Muscle layer of colon (tissue), 2 donors: ENCODE measurements around the gene NLRP4.

ENCODE experiments used
- H3K27ac ChIP-seq: one replicate; pipeline ENCODE4 v1.7.0; 2013; ENCODE audit warnings: low read depth, mild to moderate bottlenecking, low read length, moderate library complexity
- H3K27me3 ChIP-seq, 2 donors: one replicate each; pipeline ENCODE4 v1.7.0; 2013; ENCODE audit warnings: low read length in 2 of 2, mild to moderate bottlenecking in 2 of 2; ENCODE audit not compliant: insufficient read depth in 2 of 2, control insufficient read depth in 1 of 2
- H3K36me3 ChIP-seq: one replicate; pipeline ENCODE4 v1.7.0; 2013; ENCODE audit warnings: mild to moderate bottlenecking, low read length; ENCODE audit not compliant: insufficient read depth
- H3K4me1 ChIP-seq: one replicate; pipeline ENCODE4 v1.7.0; 2013; ENCODE audit warnings: mild to moderate bottlenecking, low read length; ENCODE audit not compliant: insufficient read depth
- H3K4me3 ChIP-seq, 2 donors: one replicate each; pipeline ENCODE4 v1.7.0; 2013; ENCODE audit warnings: low read length in 2 of 2, low read depth in 1 of 2, mild to moderate bottlenecking in 1 of 2, moderate library complexity in 1 of 2
- H3K9ac ChIP-seq: one replicate; pipeline ENCODE4 v1.7.0; 2013; ENCODE audit warnings: low read length
- H3K9me3 ChIP-seq: one replicate; pipeline ENCODE4 v1.7.0; 2013; ENCODE audit warnings: mild to moderate bottlenecking, low read length
- donor health status: abdominal sarcoma.
- donor health status: Adenocarcinoma of cecum.

The NLRP4 gene

GRCh38 chr19:55836340-55836739 lies at the start of gene NLRP4:
NLRP4 (plus strand) TSS chr19:55836540; CDS start chr19:55852081, 15,541 bp downstream.
- Histone ChIP-seq H3K4me3 (no peak within 1 kb of the TSS), H3K36me3 (no peaks in the 10 kb centered on the region), H3K9me3 (no peaks in the 10 kb centered on the region), H3K27me3 (no peaks in the 10 kb centered on the region), H3K4me1 (no peaks in the 10 kb centered on the region), H3K27ac (no peak within 1 kb of the TSS), H3K9ac (no peak within 1 kb of the TSS)

GRCh38 chr19:55795021-55795420 lies 41.3 kb upstream of the NLRP4 start:
- no peaks in the 10 kb centered on the region for H3K36me3 ChIP-seq
- H3K9ac ChIP-seq = no peak overlapping the region
- H3K4me1 ChIP-seq = no peaks in the 10 kb centered on the region
- no peak overlapping the region for H3K4me3 ChIP-seq
- no peaks in the 10 kb centered on the region for H3K9me3 ChIP-seq
- H3K27me3 ChIP-seq = no peaks in the 10 kb centered on the region
- no peak overlapping the region for H3K27ac ChIP-seq

GRCh38 chr19:55801416-55801815 lies 34.9 kb upstream of the NLRP4 start:
- Histone ChIP-seq H3K36me3 (no peaks in the 10 kb centered on the region), H3K4me3 (no peak overlapping the region), H3K9me3 (no peaks in the 10 kb centered on the region), H3K27ac (no peak overlapping the region), H3K4me1 (no peaks in the 10 kb centered on the region), H3K9ac (no peak overlapping the region), H3K27me3 (no peaks in the 10 kb centered on the region)

- H3K27ac ChIP-seq = no peak overlapping the region
- no peak overlapping the region for H3K9ac ChIP-seq
- H3K36me3 ChIP-seq = no peaks in the 10 kb centered on the region
- H3K9me3 ChIP-seq = no peaks in the 10 kb centered on the region
- H3K27me3 ChIP-seq = no peaks in the 10 kb centered on the region
- no peaks in the 10 kb centered on the region for H3K4me1 ChIP-seq
- H3K4me3 ChIP-seq = no peak overlapping the region
Measured at GRCh38 chr19:55802281-55802680, 34.1 kb upstream of the NLRP4 start.

- H3K4me1 ChIP-seq = no peaks in the 10 kb centered on the region
- H3K36me3 ChIP-seq = no peaks in the 10 kb centered on the region
- H3K9me3 ChIP-seq = no peaks in the 10 kb centered on the region
- H3K27ac ChIP-seq = no peak overlapping the region
- H3K4me3 ChIP-seq = no peak overlapping the region
- no peaks in the 10 kb centered on the region for H3K27me3 ChIP-seq
- H3K9ac ChIP-seq = no peak overlapping the region
Measured at GRCh38 chr19:55809381-55810058, 26.8 kb upstream of the NLRP4 start.

- no peak overlapping the region for H3K4me3 ChIP-seq
- H3K9ac ChIP-seq = no peak overlapping the region
- H3K27me3 ChIP-seq = no peaks in the 10 kb centered on the region
- no peaks in the 10 kb centered on the region for H3K36me3 ChIP-seq
- H3K27ac ChIP-seq = no peak overlapping the region
- no peaks in the 10 kb centered on the region for H3K9me3 ChIP-seq
- no peaks in the 10 kb centered on the region for H3K4me1 ChIP-seq
Measured at GRCh38 chr19:55811340-55811739, 25.0 kb upstream of the NLRP4 start.

- Histone ChIP-seq H3K27me3 (no peaks in the 10 kb centered on the region), H3K27ac (no peak overlapping the region), H3K9ac (no peak overlapping the region), H3K4me1 (no peaks in the 10 kb centered on the region), H3K4me3 (no peak overlapping the region), H3K36me3 (no peaks in the 10 kb centered on the region), H3K9me3 (no peaks in the 10 kb centered on the region)
Measured at GRCh38 chr19:55812449-55812848, 23.9 kb upstream of the NLRP4 start.

GRCh38 chr19:55813906-55814305 lies 22.4 kb upstream of the NLRP4 start:
- Histone ChIP-seq H3K9ac (no peak overlapping the region), H3K27ac (no peak overlapping the region), H3K27me3 (no peaks in the 10 kb centered on the region)

GRCh38 chr19:55820037-55820436 lies 16.3 kb upstream of the NLRP4 start:
- no peaks in the 10 kb centered on the region for H3K36me3 ChIP-seq
- no peaks in the 10 kb centered on the region for H3K9me3 ChIP-seq
- H3K4me3 ChIP-seq = no peak overlapping the region
- no peaks in the 10 kb centered on the region for H3K27me3 ChIP-seq
- no peaks in the 10 kb centered on the region for H3K4me1 ChIP-seq
- no peak overlapping the region for H3K9ac ChIP-seq
- no peak overlapping the region for H3K27ac ChIP-seq

More at GRCh38 chr19:55813906-55814305, 22.4 kb upstream of the NLRP4 start:
- H3K4me1 ChIP-seq = no peaks in the 10 kb centered on the region
- H3K9me3 ChIP-seq = no peaks in the 10 kb centered on the region
- no peak overlapping the region for H3K4me3 ChIP-seq
- no peaks in the 10 kb centered on the region for H3K36me3 ChIP-seq

- Histone ChIP-seq H3K27me3 (no peaks in the 10 kb centered on the region), H3K9ac (no peak overlapping the region), H3K4me1 (no peaks in the 10 kb centered on the region), H3K36me3 (no peaks in the 10 kb centered on the region), H3K27ac (no peak overlapping the region), H3K4me3 (no peak overlapping the region), H3K9me3 (no peaks in the 10 kb centered on the region)
Measured at GRCh38 chr19:55830656-55831055, 5.7 kb upstream of the NLRP4 start.

GRCh38 chr19:55831846-55832245 lies 4.5 kb upstream of the NLRP4 start, which contains the start of gene NLRP11:
NLRP11 (minus strand) TSS chr19:55831999; CDS start chr19:55818174, 13,825 bp downstream.
- Histone ChIP-seq H3K9me3 (no peaks in the 10 kb centered on the region), H3K9ac (no peak within 1 kb of the TSS), H3K36me3 (no peaks in the 10 kb centered on the region), H3K27me3 (no peaks in the 10 kb centered on the region), H3K4me1 (no peaks in the 10 kb centered on the region), H3K27ac (no peak within 1 kb of the TSS), H3K4me3 (no peak within 1 kb of the TSS)

- Histone ChIP-seq H3K9ac (no peak overlapping the region), H3K4me1 (no peaks in the 10 kb centered on the region), H3K4me3 (no peak overlapping the region), H3K27me3 (no peaks in the 10 kb centered on the region), H3K36me3 (no peaks in the 10 kb centered on the region), H3K9me3 (no peaks in the 10 kb centered on the region), H3K27ac (no peak overlapping the region)
Measured at GRCh38 chr19:55832676-55833075, 3.7 kb upstream of the NLRP4 start.
